Measurements from ENCODE around the gene ZNF524.

- TF ChIP-seq REST (IDR thresholded peaks at IDR 0.05; ENCODE audit: insufficient read depth in 1 of 2, low read depth in 2 of 2, low read length in 1 of 2), result no peak
- no peak for TF ChIP-seq CTCF (IDR thresholded peaks at IDR 0.05)
Measured at GRCh38 chr19:55593096-55593772, 6.9 kb upstream of the ZNF524 start.

Data from Panc1 (cell line).